ENCODE results near the gene GPR37. TPM values are rescaled to one million over a fixed set of nuclear protein-coding genes. Genes with fewer than 3 reads are reported as not detected.

The GPR37 gene
- total RNA-seq, 1 donor from 2014 or later: 9.8 TPM

- H3K36me3 ChIP-seq (ENCODE audit: insufficient read depth, low read length): no peaks in the 10 kb centered on the region
- no peaks in the 10 kb centered on the region for H3K27me3 ChIP-seq (ENCODE audit: insufficient read depth, low read length)
- no peaks in the 10 kb centered on the region for H4K20me1 ChIP-seq (ENCODE audit: insufficient read depth, low read length)
- H3K79me2 ChIP-seq (ENCODE audit: insufficient read depth, low read length): no peaks in the 10 kb centered on the region
- no peak overlapping the region for H2AFZ ChIP-seq (ENCODE audit: low read depth, low read length)
- no peak for DNase-seq (ENCODE audit: low read depth)
- FAIRE-seq: no peak
- Mint-ChIP-seq H3K4me1 (ENCODE audit: low read depth, unreplicated experiment) (peaks cover 4% of the 10 kb centered on the region), H3K4me3 (ENCODE audit: unreplicated experiment) (no peak overlapping the region), H3K27ac (ENCODE audit: unreplicated experiment) (no peak overlapping the region), H3K9me3 (ENCODE audit: unreplicated experiment) (peaks cover 17% of the 10 kb centered on the region), H3K27me3 (ENCODE audit: low read depth, unreplicated experiment) (no peaks in the 10 kb centered on the region), H3K36me3 (ENCODE audit: low read depth, unreplicated experiment) (no peaks in the 10 kb centered on the region)
- H3K9me3 ChIP-seq (ENCODE audit: insufficient read depth, low read depth, low read length): peaks cover 5% of the 10 kb centered on the region
- no peak overlapping the region for H3K4me3 ChIP-seq (ENCODE audit: insufficient read depth, low read depth, low read length)
- H3K4me1 ChIP-seq (ENCODE audit: insufficient read depth, low read length): no peaks in the 10 kb centered on the region
- no peak overlapping the region for H3K9ac ChIP-seq (ENCODE audit: low read length)
- H3K27ac ChIP-seq (ENCODE audit: low read depth, low read length): no peak overlapping the region
- no peak overlapping the region for H3K4me2 ChIP-seq (ENCODE audit: low read length)
- TF ChIP-seq EZH2 (IDR thresholded peaks at IDR 0.05; ENCODE audit: insufficient read depth, low read length) (no peak), CTCF (IDR thresholded peaks at IDR 0.05; ENCODE audit: insufficient read depth, low read depth, low read length) (no peak)
These were observed 53.6 kb downstream of the GPR37 start for GRCh38 chr7:124712017-124712416.

GRCh38 chr7:124702385-124702784 lies 63.2 kb downstream of the GPR37 start:
- TF ChIP-seq CTCF (IDR thresholded peaks at IDR 0.05; ENCODE audit: insufficient read depth, low read depth, low read length) (no peak), EZH2 (IDR thresholded peaks at IDR 0.05; ENCODE audit: insufficient read depth, low read length) (no peak)
- H3K27me3 ChIP-seq (ENCODE audit: insufficient read depth, low read length): no peaks in the 10 kb centered on the region
- no peak overlapping the region for H3K4me3 Mint-ChIP-seq (ENCODE audit: unreplicated experiment)
- H3K27ac Mint-ChIP-seq (ENCODE audit: unreplicated experiment): no peak overlapping the region
- FAIRE-seq (no peak), DNase-seq (ENCODE audit: low read depth) (peak; percentile 29)
- H3K36me3 Mint-ChIP-seq (ENCODE audit: low read depth, unreplicated experiment): no peaks in the 10 kb centered on the region
- H3K9ac ChIP-seq (ENCODE audit: low read length): no peak overlapping the region
- H4K20me1 ChIP-seq (ENCODE audit: insufficient read depth, low read length): no peaks in the 10 kb centered on the region
- no peaks in the 10 kb centered on the region for H3K4me1 ChIP-seq (ENCODE audit: insufficient read depth, low read length)
- H2AFZ ChIP-seq (ENCODE audit: low read depth, low read length): no peak overlapping the region
- no peaks in the 10 kb centered on the region for H3K27me3 Mint-ChIP-seq (ENCODE audit: low read depth, unreplicated experiment)
- no peaks in the 10 kb centered on the region for H3K36me3 ChIP-seq (ENCODE audit: insufficient read depth, low read length)
- H3K9me3 Mint-ChIP-seq (ENCODE audit: unreplicated experiment): peaks cover 8% of the 10 kb centered on the region
- no peaks in the 10 kb centered on the region for H3K9me3 ChIP-seq (ENCODE audit: insufficient read depth, low read depth, low read length)
- H3K4me1 Mint-ChIP-seq (ENCODE audit: low read depth, unreplicated experiment): peaks cover 19% of the 10 kb centered on the region
- H3K4me3 ChIP-seq (ENCODE audit: insufficient read depth, low read depth, low read length): no peak overlapping the region
- H3K79me2 ChIP-seq (ENCODE audit: insufficient read depth, low read length): no peaks in the 10 kb centered on the region
- no peak overlapping the region for H3K4me2 ChIP-seq (ENCODE audit: low read length)
- H3K27ac ChIP-seq (ENCODE audit: low read depth, low read length): no peak overlapping the region

- Mint-ChIP-seq H3K4me3 (ENCODE audit: unreplicated experiment) (no peak overlapping the region), H3K27me3 (ENCODE audit: low read depth, unreplicated experiment) (no peaks in the 10 kb centered on the region), H3K4me1 (ENCODE audit: low read depth, unreplicated experiment) (peaks cover 19% of the 10 kb centered on the region), H3K9me3 (ENCODE audit: unreplicated experiment) (peaks cover 5% of the 10 kb centered on the region), H3K27ac (ENCODE audit: unreplicated experiment) (peak overlapping the region; percentile 0), H3K36me3 (ENCODE audit: low read depth, unreplicated experiment) (no peaks in the 10 kb centered on the region)
- FAIRE-seq: no peak
- no peaks in the 10 kb centered on the region for H3K4me1 ChIP-seq (ENCODE audit: insufficient read depth, low read length)
- H3K9me3 ChIP-seq (ENCODE audit: insufficient read depth, low read depth, low read length): no peaks in the 10 kb centered on the region
- H3K4me2 ChIP-seq (ENCODE audit: low read length): no peak overlapping the region
- H2AFZ ChIP-seq (ENCODE audit: low read depth, low read length): no peak overlapping the region
- H3K79me2 ChIP-seq (ENCODE audit: insufficient read depth, low read length): no peaks in the 10 kb centered on the region
- TF ChIP-seq EZH2 (IDR thresholded peaks at IDR 0.05; ENCODE audit: insufficient read depth, low read length) (no peak), CTCF (IDR thresholded peaks at IDR 0.05; ENCODE audit: insufficient read depth, low read depth, low read length) (no peak)
- H3K9ac ChIP-seq (ENCODE audit: low read length): no peak overlapping the region
- H3K27ac ChIP-seq (ENCODE audit: low read depth, low read length): no peak overlapping the region
- no peaks in the 10 kb centered on the region for H3K36me3 ChIP-seq (ENCODE audit: insufficient read depth, low read length)
- no peaks in the 10 kb centered on the region for H4K20me1 ChIP-seq (ENCODE audit: insufficient read depth, low read length)
- no peak overlapping the region for H3K4me3 ChIP-seq (ENCODE audit: insufficient read depth, low read depth, low read length)
- peak; percentile 3 for DNase-seq (ENCODE audit: low read depth)
- no peaks in the 10 kb centered on the region for H3K27me3 ChIP-seq (ENCODE audit: insufficient read depth, low read length)
These were observed 63.6 kb downstream of the GPR37 start for GRCh38 chr7:124701955-124702354.
